Measurements from ENCODE around the gene PGF. TPM values are rescaled to one million over a fixed set of nuclear protein-coding genes. Genes with fewer than 3 reads are reported as not detected.

PGF gene
- total and polyA plus RNA-seq, 2 of the 13 experiments (the other 11 are each of a cell fraction or from before 2014, with no cell fraction given): 10.7 to 27.5 TPM

GRCh38 chr14:74945852-74946658 lies 9.3 kb downstream of the PGF start (continued):
- TF ChIP-seq GATA4 (IDR thresholded peaks at IDR 0.05; ENCODE audit: borderline replicate concordance, low read depth) (no peak), SMYD3 (CRISPR knock-in tag; IDR thresholded peaks at IDR 0.05) (no peak), MEIS1 (CRISPR knock-in tag; IDR thresholded peaks at IDR 0.05; ENCODE audit: borderline replicate concordance) (peak; percentile 54; the same call in 1 of the 2 replicates), NR1H2 (CRISPR knock-in tag; IDR thresholded peaks at IDR 0.05; ENCODE audit: borderline replicate concordance, low read depth) (no peak), CREM (IDR thresholded peaks at IDR 0.05) (peak; percentile 42; the same call in 1 of the 2 replicates), CREM (CRISPR knock-in tag; IDR thresholded peaks at IDR 0.05) (no peak), KDM1A (CRISPR knock-in tag; IDR thresholded peaks at IDR 0.05) (0 out of 2 replicates have a peak, but pooled peaks have one; percentile 34), BRCA1 (CRISPR knock-in tag; IDR thresholded peaks at IDR 0.05) (no peak), HOXA3 (CRISPR knock-in tag; IDR thresholded peaks at IDR 0.05) (no peak), TAF1 (CRISPR knock-in tag; IDR thresholded peaks at IDR 0.05) (no peak), RFX3 (CRISPR knock-in tag; IDR thresholded peaks at IDR 0.05) (no peak), PBX3 (CRISPR knock-in tag; IDR thresholded peaks at IDR 0.05; ENCODE audit: borderline replicate concordance) (no peak), ZNF652 (CRISPR knock-in tag; IDR thresholded peaks at IDR 0.05; ENCODE audit: borderline replicate concordance, low read depth) (no peak), ZNF850 (CRISPR knock-in tag; conservative IDR thresholded peaks at IDR 0.05) (no peak), ZNF788 (CRISPR knock-in tag; IDR thresholded peaks at IDR 0.05; ENCODE audit: borderline replicate concordance) (no peak), NFRKB (IDR thresholded peaks at IDR 0.05) (no peak), ZNF367 (CRISPR knock-in tag; IDR thresholded peaks at IDR 0.05; ENCODE audit: borderline replicate concordance) (no peak), ZNF282 (IDR thresholded peaks at IDR 0.05; ENCODE audit: partially characterized antibody) (no peak), POLR2AphosphoS2 (IDR thresholded peaks at IDR 0.05; ENCODE audit: low read depth, low read length) (no peak), KLF6 (CRISPR knock-in tag; IDR thresholded peaks at IDR 0.05) (no peak), HDAC1 (CRISPR knock-in tag; IDR thresholded peaks at IDR 0.05) (peak; percentile 73; the same call in 1 of the 2 replicates), ZMYM2 (CRISPR knock-in tag; IDR thresholded peaks at IDR 0.05) (0 out of 2 replicates have a peak, but pooled peaks have one; percentile 51), NR2F2 (IDR thresholded peaks at IDR 0.05; ENCODE audit: borderline replicate concordance, low read depth) (peak; percentile 46; the same call in 1 of the 2 replicates), TBX2 (CRISPR knock-in tag; IDR thresholded peaks at IDR 0.05; ENCODE audit: borderline replicate concordance) (peak; percentile 75), NFIC (IDR thresholded peaks at IDR 0.05; ENCODE audit: low read length) (no peak), ZNF605 (CRISPR knock-in tag; IDR thresholded peaks at IDR 0.05) (no peak), HOXA7 (CRISPR knock-in tag; IDR thresholded peaks at IDR 0.05) (no peak), ZBED4 (CRISPR knock-in tag; IDR thresholded peaks at IDR 0.05; ENCODE audit: borderline replicate concordance) (no peak), MIER2 (CRISPR knock-in tag; IDR thresholded peaks at IDR 0.05) (no peak)
